ENCODE results near the gene PIK3R2.
"Not testable (repeated sequence)": the region's sequence is repeated elsewhere in the genome, so short reads cannot be mapped to it uniquely, and the experiment has no call there.

Gene PIK3R2

GRCh38 chr19:18152817-18153555 lies at the start of gene PIK3R2:
PIK3R2 (plus strand) TSS chr19:18153163; CDS start chr19:18155880, 2,717 bp downstream.
- DNase-seq: peak; percentile 99

GRCh38 chr19:18104793-18105131 lies 48.2 kb upstream of the PIK3R2 start:
- no peak for DNase-seq

GRCh38 chr19:18105259-18105658 lies 47.7 kb upstream of the PIK3R2 start:
- DNase-seq: not testable (repeated sequence)

- no peak for DNase-seq
Measured at GRCh38 chr19:18107235-18107634, 45.7 kb upstream of the PIK3R2 start.

GRCh38 chr19:18108897-18109296 lies 44.1 kb upstream of the PIK3R2 start:
- no peak for DNase-seq

- no peak for DNase-seq
Measured at GRCh38 chr19:18109341-18109732, 43.6 kb upstream of the PIK3R2 start.

GRCh38 chr19:18109733-18110608 lies 43.0 kb upstream of the PIK3R2 start:
- DNase-seq: peak; percentile 27

- no peak for DNase-seq
Measured at GRCh38 chr19:18110609-18111232, 42.2 kb upstream of the PIK3R2 start.

GRCh38 chr19:18112989-18113478 lies 39.9 kb upstream of the PIK3R2 start:
- peak; percentile 74 for DNase-seq

GRCh38 chr19:18113827-18114226 lies 39.1 kb upstream of the PIK3R2 start:
- DNase-seq: no peak

- no peak for DNase-seq
Measured at GRCh38 chr19:18114483-18114882, 38.5 kb upstream of the PIK3R2 start.

- DNase-seq: no peak
Measured at GRCh38 chr19:18117364-18117691, 35.6 kb upstream of the PIK3R2 start.

- peak; percentile 96 for DNase-seq
Measured at GRCh38 chr19:18117692-18118378, 35.1 kb upstream of the PIK3R2 start.

GRCh38 chr19:18118420-18119012 lies 34.4 kb upstream of the PIK3R2 start:
- DNase-seq: no peak

GRCh38 chr19:18119013-18119716 lies 33.8 kb upstream of the PIK3R2 start:
- peak; percentile 36 for DNase-seq

- peak; percentile 50 for DNase-seq
Measured at GRCh38 chr19:18119717-18120105, 33.3 kb upstream of the PIK3R2 start.

- DNase-seq: no peak
Measured at GRCh38 chr19:18120127-18120526, 32.8 kb upstream of the PIK3R2 start.

- DNase-seq: no peak
Measured at GRCh38 chr19:18121166-18121565, 31.8 kb upstream of the PIK3R2 start.

GRCh38 chr19:18122424-18122823 lies 30.5 kb upstream of the PIK3R2 start:
- DNase-seq: no peak

- DNase-seq: no peak
Measured at GRCh38 chr19:18122860-18123795, 29.8 kb upstream of the PIK3R2 start.

- no peak for DNase-seq
Measured at GRCh38 chr19:18123819-18124218, 29.1 kb upstream of the PIK3R2 start.

All from CD4-positive, alpha-beta T cell treated with Interferon gamma for 1 hour (primary cell).